Transverse colon (tissue), 4 donors: Measurements from ENCODE around the gene CEND1. TPM values are rescaled to one million over a fixed set of nuclear protein-coding genes. Genes with fewer than 3 reads are reported as not detected.
A peak's percentile ranks its signal among the peaks of the same experiment; 100 is the strongest.

Source experiments
- DNase-seq: peaks from one replicate; pipeline ENCODE4 v3.0.0-alpha.2; 2019
- H3K27ac ChIP-seq, 4 donors: fragments of 200-600 bp; sonication (generic); 2 replicates each; pipeline ENCODE4 v1.5.1; 2016 to 2018; ENCODE audit warnings: inconsistent platforms in 4 of 4
- H3K27me3 ChIP-seq: fragments of 200-600 bp; sonication (generic); 2 replicates; pipeline ENCODE4 v1.5.1; 2017; ENCODE audit warnings: inconsistent platforms
- H3K36me3 ChIP-seq, 4 donors: fragments of 200-600 bp; sonication (generic); 2 replicates each; pipeline ENCODE4 v1.5.1; 2017 to 2019; ENCODE audit warnings: inconsistent platforms in 4 of 4
- H3K4me1 ChIP-seq, 4 donors: fragments of 200-600 bp; sonication (generic); 2 replicates each; pipeline ENCODE4 v1.5.1; 2017 to 2020; ENCODE audit warnings: inconsistent platforms in 4 of 4
- H3K4me3 ChIP-seq, 4 donors: fragments of 200-600 bp; sonication (generic); 1 replicate in 1 of 4; 2 replicates in 3 of 4; pipeline versions ENCODE4 v1.5.1 to v1.6.1; 2017 to 2019; ENCODE audit warnings: inconsistent platforms in 4 of 4
- H3K9me3 ChIP-seq, 2 donors: fragments of 200-600 bp; sonication (generic); 2 replicates each; pipeline ENCODE4 v1.5.1; 2017 to 2019; ENCODE audit warnings: inconsistent platforms in 2 of 2
- EP300 ChIP-seq: sonication (generic); formaldehyde crosslinking; IDR thresholded peaks from one replicate; pipeline ENCODE4 v1.6.1; 2017; ENCODE audit warnings: antibody characterized with exemption, low read depth
- POLR2A ChIP-seq: fragments of 450-650 bp; IDR thresholded peaks from one replicate; pipeline ENCODE4 v1.6.1; 2016; ENCODE audit warnings: antibody characterized with exemption, mild to moderate bottlenecking, moderate library complexity
- POLR2AphosphoS5 ChIP-seq, 3 donors: sonication (generic); formaldehyde crosslinking; IDR thresholded peaks; one replicate each; pipeline ENCODE4 v1.6.1; 2016; ENCODE audit warnings: antibody characterized with exemption in 3 of 3
- WGBS, 2 donors: methylation state at CpG; one replicate each; pipeline ENCODE4 v1.1.5; 2018; ENCODE audit warnings: low coverage in 1 of 2; 5-methylcytosine and 5-hydroxymethylcytosine counted together
- in situ Hi-C, 4 donors: fragments of 200-750 bp; cut with MboI; loops; one replicate each; pipeline versions ENCODE4 v1.15.0 to v1.15.1; 2017; ENCODE audit warnings: low sequenced_read_pairs in 3 of 4, low pct_ligation_motif_present in 1 of 4, low pct_unique_long_range_greater_than_20kb in 1 of 4
- intact Hi-C: fragments of 100-400 bp; cut with DNase I; formaldehyde crosslinking; loops from one replicate; pipeline ENCODE4 v1.15.1; 2023; ENCODE audit warnings: low total_unique reads
- total RNA-seq, 4 donors: library from RNA; depleted of rRNA; stranded (reverse); fragments of >200 nt; gene quantifications; one replicate each; pipeline ENCODE4 v1.1.0, GENCODE V29; 2016
- TF ChIP-seq, protein P1 (sequence below), 5 experiments: fragments of 200-600 bp in 3 of 5; fragments of 450-650 bp in 2 of 5; sonication (generic) in 3 of 5; IDR thresholded peaks; 1 replicate in 2 of 5; 2 replicates in 3 of 5; pipeline ENCODE4 v1.5.1; 2016 to 2017; ENCODE audit warnings: antibody characterized with exemption in 5 of 5, inconsistent platforms in 3 of 5, mild to moderate bottlenecking in 2 of 5, moderate library complexity in 1 of 5

Gene CEND1
- total RNA-seq, 4 donors from 2014 or later: 0.79 to 1.2 TPM; not detected in 2

DNA sequence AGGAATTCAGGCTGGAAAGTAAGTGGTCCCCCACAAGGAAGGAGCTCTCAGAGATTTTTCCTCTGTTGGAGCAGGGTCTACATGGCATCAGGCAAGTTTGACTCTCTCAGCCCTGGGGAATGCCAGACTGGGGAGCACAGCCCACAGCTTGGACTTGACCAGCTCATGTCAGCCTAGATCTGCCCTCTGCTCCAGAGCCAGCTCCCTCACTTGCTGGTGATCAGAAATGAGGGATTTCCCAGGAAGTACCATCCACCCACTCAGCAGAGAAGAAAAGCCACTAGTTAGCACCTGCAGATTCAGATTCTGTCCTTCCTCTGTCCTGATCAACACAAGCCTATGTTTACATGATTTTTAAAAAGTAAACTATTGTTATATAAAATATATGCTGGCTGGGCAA is 29.7 kb downstream of the CEND1 start:
- Histone ChIP-seq H3K36me3 (peaks cover 0 to 46% (median 22%) of the 10 kb centered on the region in 4 donors), H3K9me3 (no peaks in the 10 kb centered on the region), H3K27me3 (no peaks in the 10 kb centered on the region), H3K4me1 (peaks cover 3 to 13% (median 11%) of the 10 kb centered on the region in 4 donors), H3K4me3 (no peak overlapping the region), H3K27ac (no peak overlapping the region)
- in situ Hi-C loops (no loop called here), intact Hi-C loops (no loop called here)
- DNase-seq: no peak
- TF ChIP-seq POLR2AphosphoS5 (IDR thresholded peaks at IDR 0.05) (no peak), POLR2A (no peak), EP300 (no peak)
- TF ChIP-seq, protein P1, sequence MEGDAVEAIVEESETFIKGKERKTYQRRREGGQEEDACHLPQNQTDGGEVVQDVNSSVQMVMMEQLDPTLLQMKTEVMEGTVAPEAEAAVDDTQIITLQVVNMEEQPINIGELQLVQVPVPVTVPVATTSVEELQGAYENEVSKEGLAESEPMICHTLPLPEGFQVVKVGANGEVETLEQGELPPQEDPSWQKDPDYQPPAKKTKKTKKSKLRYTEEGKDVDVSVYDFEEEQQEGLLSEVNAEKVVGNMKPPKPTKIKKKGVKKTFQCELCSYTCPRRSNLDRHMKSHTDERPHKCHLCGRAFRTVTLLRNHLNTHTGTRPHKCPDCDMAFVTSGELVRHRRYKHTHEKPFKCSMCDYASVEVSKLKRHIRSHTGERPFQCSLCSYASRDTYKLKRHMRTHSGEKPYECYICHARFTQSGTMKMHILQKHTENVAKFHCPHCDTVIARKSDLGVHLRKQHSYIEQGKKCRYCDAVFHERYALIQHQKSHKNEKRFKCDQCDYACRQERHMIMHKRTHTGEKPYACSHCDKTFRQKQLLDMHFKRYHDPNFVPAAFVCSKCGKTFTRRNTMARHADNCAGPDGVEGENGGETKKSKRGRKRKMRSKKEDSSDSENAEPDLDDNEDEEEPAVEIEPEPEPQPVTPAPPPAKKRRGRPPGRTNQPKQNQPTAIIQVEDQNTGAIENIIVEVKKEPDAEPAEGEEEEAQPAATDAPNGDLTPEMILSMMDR (IDR thresholded peaks at IDR 0.05): no peak

DNA sequence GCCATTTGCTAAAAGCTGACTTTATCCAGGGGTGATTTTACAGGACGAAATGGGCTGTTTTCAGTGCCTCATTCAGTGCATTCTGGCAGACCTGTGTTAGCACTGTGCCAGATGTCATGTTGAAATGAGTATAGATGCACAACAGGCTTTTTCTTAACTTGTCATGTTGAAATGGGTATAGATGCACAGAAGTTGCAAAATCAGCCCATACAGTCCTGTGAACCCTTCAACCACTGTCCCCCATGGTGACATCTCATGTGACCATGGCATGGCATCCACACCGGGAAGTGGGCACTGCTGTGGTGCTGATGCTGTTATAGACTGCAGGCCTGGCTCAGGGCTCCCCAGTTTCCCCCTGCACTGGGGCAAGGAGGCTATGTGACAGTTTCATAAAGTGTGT is 40.2 kb downstream of the CEND1 start:
- no peaks in the 10 kb centered on the region for H3K9me3 ChIP-seq
- intact Hi-C loops: no loop called here
- in situ Hi-C loops: no loop called here
- H3K36me3 ChIP-seq: no peaks in the 10 kb centered on the region
- WGBS, 2 donors: 52 to 67% methylated on average over 2 of the region's 2 CpGs
- TF ChIP-seq, protein P1 (IDR thresholded peaks at IDR 0.05): no peak
- no peak for TF ChIP-seq EP300
- TF ChIP-seq POLR2A: no peak
- TF ChIP-seq POLR2AphosphoS5 (IDR thresholded peaks at IDR 0.05): no peak
- peaks cover 10 to 39% (median 28%) of the 10 kb centered on the region in 4 donors for H3K4me1 ChIP-seq
- no peak overlapping the region for H3K4me3 ChIP-seq
- no peak overlapping the region for H3K27ac ChIP-seq
- H3K27me3 ChIP-seq: no peaks in the 10 kb centered on the region
- DNase-seq: no peak

DNA sequence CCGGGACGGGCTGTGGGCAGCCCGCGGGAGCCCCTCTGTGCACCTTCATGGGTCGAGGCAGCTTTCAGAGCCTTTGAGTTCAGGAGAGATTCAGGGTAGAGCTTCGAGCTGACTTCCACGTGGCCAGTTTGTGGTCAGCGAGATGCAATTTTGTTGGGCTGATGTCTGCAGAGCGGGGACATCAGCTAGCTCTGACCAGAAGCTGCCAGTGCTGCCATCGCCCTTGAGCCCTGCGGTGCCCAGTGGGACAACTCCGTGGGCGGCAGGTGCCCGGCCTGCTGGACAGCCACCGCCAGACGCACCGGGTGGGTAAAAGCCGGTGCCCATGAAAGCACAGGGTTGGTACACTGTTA is 41.9 kb downstream of the CEND1 start:
- 0 to 3% methylated on average over 3 to 14 of the region's 18 CpGs for WGBS, 2 donors
- Histone ChIP-seq H3K4me1 (peaks cover 10 to 39% (median 28%) of the 10 kb centered on the region in 4 donors), H3K4me3 (peak overlapping the region; percentile 85 to 96 (median 88)), H3K36me3 (no peaks in the 10 kb centered on the region), H3K9me3 (no peaks in the 10 kb centered on the region), H3K27ac (peak overlapping the region; percentile 84 to 90 (median 90)), H3K27me3 (no peaks in the 10 kb centered on the region)
- in situ Hi-C loops (no loop called here), intact Hi-C loops (no loop called here)
- DNase-seq: peak; percentile 22
- TF ChIP-seq EP300: no peak
- TF ChIP-seq, protein P1 (IDR thresholded peaks at IDR 0.05): no peak
- TF ChIP-seq POLR2AphosphoS5 (IDR thresholded peaks at IDR 0.05): no peak
- TF ChIP-seq POLR2A: no peak

- in situ Hi-C loops (no loop called here), intact Hi-C loops (no loop called here)
Measured at GRCh38 chr11:747158-748006, 42.5 kb downstream of the CEND1 start, which contains the start of gene TALDO1. Gene TALDO1 (plus strand): TSS chr11:747464. CDS start chr11:747482, 18 bp downstream.

More at GRCh38 chr11:747158-748006, 42.5 kb downstream of the CEND1 start, which contains the start of gene TALDO1:
- peak; percentile 94 for DNase-seq
- Histone ChIP-seq H3K36me3 (no peaks in the 10 kb centered on the region), H3K27me3 (no peaks in the 10 kb centered on the region), H3K4me1 (peaks cover 10 to 39% (median 28%) of the 10 kb centered on the region in 4 donors), H3K27ac (peak within 1 kb of the TSS; percentile 84 to 90 (median 90)), H3K4me3 (peak within 1 kb of the TSS; percentile 85 to 96 (median 88)), H3K9me3 (no peaks in the 10 kb centered on the region)
- TF ChIP-seq POLR2AphosphoS5 (IDR thresholded peaks at IDR 0.05): peak; percentile 60 to 83 (median 83)
- peak; percentile 50 for TF ChIP-seq POLR2A
- no peak for TF ChIP-seq EP300
- TF ChIP-seq, protein P1 (IDR thresholded peaks at IDR 0.05): peak in 2 of 5 experiments; percentile 8 to 33
- 1% methylated on average over 42 of the region's 112 CpGs; no CpG with 5 or more reads in 1 of the 2 donors for WGBS, 2 donors
